H9 (cell line): ENCODE results near the gene MT1F. TPM values are rescaled to one million over a fixed set of nuclear protein-coding genes. Genes with fewer than 3 reads are reported as not detected.
A peak's percentile ranks its signal among the peaks of the same experiment; 100 is the strongest.

Source experiments
- DNase-seq: peaks from one replicate; pipeline ENCODE4 v3.0.0-alpha.2; 2017
- H2AFZ ChIP-seq: one replicate; pipeline ENCODE4 v1.6.1; 2013; ENCODE audit warnings: mild to moderate bottlenecking, low read length, control low read depth, moderate library complexity
- H2AK5ac ChIP-seq: 2 replicates; pipeline ENCODE4 v1.6.1; 2013; ENCODE audit warnings: low read length, control low read depth, mixed read lengths; ENCODE audit not compliant: insufficient read length
- H2BK120ac ChIP-seq: one replicate; pipeline ENCODE4 v1.6.1; 2013; ENCODE audit warnings: low read depth, mild to moderate bottlenecking, low read length, control low read depth, inconsistent platforms; ENCODE audit not compliant: poor library complexity, severe bottlenecking
- H2BK12ac ChIP-seq: 2 replicates; pipeline ENCODE4 v1.6.1; 2013; ENCODE audit warnings: low read length, control low read depth, mixed read lengths, low read depth; ENCODE audit not compliant: insufficient read length
- H2BK15ac ChIP-seq: 2 replicates; pipeline ENCODE4 v1.6.1; 2013; ENCODE audit warnings: low read depth, low read length, control low read depth
- H2BK20ac ChIP-seq: one replicate; pipeline ENCODE4 v1.6.1; 2013; ENCODE audit warnings: low read depth, mild to moderate bottlenecking, low read length, control low read depth, inconsistent platforms; ENCODE audit not compliant: poor library complexity, severe bottlenecking
- H2BK5ac ChIP-seq: 2 replicates; pipeline ENCODE4 v1.6.1; 2013; ENCODE audit warnings: low read length, control low read depth, mixed read lengths; ENCODE audit not compliant: insufficient read length
- H3K14ac ChIP-seq: 2 replicates; pipeline ENCODE4 v1.6.1; 2013; ENCODE audit warnings: low read length, control low read depth; ENCODE audit not compliant: insufficient read depth
- H3K18ac ChIP-seq: 2 replicates; pipeline ENCODE4 v1.6.1; 2013; ENCODE audit warnings: low read depth, mild to moderate bottlenecking, mixed read lengths, low read length, control low read depth; ENCODE audit not compliant: insufficient read length
- H3K23ac ChIP-seq: 2 replicates; pipeline ENCODE4 v1.6.1; 2013; ENCODE audit warnings: low read length, control low read depth, mixed read lengths, low read depth; ENCODE audit not compliant: insufficient read length
- H3K23me2 ChIP-seq: 2 replicates; pipeline ENCODE4 v1.6.1; 2013; ENCODE audit warnings: low read depth, mild to moderate bottlenecking, mixed read lengths, low read length, control low read depth; ENCODE audit not compliant: insufficient read length, poor library complexity, severe bottlenecking
- H3K27ac ChIP-seq: 2 replicates; pipeline ENCODE4 v1.5.1; 2013; ENCODE audit warnings: low read length, control low read depth, mixed read lengths, low read depth; ENCODE audit not compliant: insufficient read length
- H3K27me3 ChIP-seq: 2 replicates; pipeline ENCODE4 v1.6.1; 2013; ENCODE audit warnings: low read length, control low read depth, inconsistent platforms; ENCODE audit not compliant: insufficient read depth
- H3K4ac ChIP-seq: 2 replicates; pipeline ENCODE4 v1.6.1; 2013; ENCODE audit warnings: low read depth, mild to moderate bottlenecking, control low read depth, inconsistent platforms, low read length, moderate library complexity
- H3K4me1 ChIP-seq: 2 replicates; pipeline ENCODE4 v1.6.1; 2013; ENCODE audit warnings: low read length, control low read depth, inconsistent platforms; ENCODE audit not compliant: insufficient read depth
- H3K4me2 ChIP-seq: 2 replicates; pipeline ENCODE4 v1.6.1; 2013; ENCODE audit warnings: low read length, control low read depth, mixed read lengths; ENCODE audit not compliant: insufficient read length, insufficient read depth
- H3K56ac ChIP-seq: 2 replicates; pipeline ENCODE4 v1.6.1; 2013; ENCODE audit warnings: low read depth, mild to moderate bottlenecking, mixed read lengths, low read length, control low read depth; ENCODE audit not compliant: insufficient read length
- H3K79me1 ChIP-seq: 2 replicates; pipeline ENCODE4 v1.6.1; 2013; ENCODE audit warnings: low read depth, mild to moderate bottlenecking, moderate library complexity, low read length, control low read depth, inconsistent platforms; ENCODE audit not compliant: insufficient read depth, poor library complexity, severe bottlenecking
- H3K79me2 ChIP-seq: 2 replicates; pipeline ENCODE4 v1.6.1; 2013; ENCODE audit warnings: low read length, control low read depth, inconsistent platforms; ENCODE audit not compliant: insufficient read depth
- H3K9ac ChIP-seq: 2 replicates; pipeline ENCODE4 v1.6.1; 2013; ENCODE audit warnings: low read length, control low read depth, mixed read lengths; ENCODE audit not compliant: insufficient read length; ENCODE audit errors: extremely low read depth
- H3K9me3 ChIP-seq: one replicate; pipeline ENCODE4 v1.6.1; 2013; ENCODE audit warnings: low read depth, low read length, inconsistent platforms; ENCODE audit not compliant: control insufficient read depth
- H3T11ph ChIP-seq: one replicate; pipeline ENCODE4 v1.6.1; 2013; ENCODE audit warnings: mild to moderate bottlenecking, low read length, control low read depth, inconsistent platforms
- H4K20me1 ChIP-seq: one replicate; pipeline ENCODE4 v1.6.1; 2013; ENCODE audit not compliant: control insufficient read depth, insufficient read length, insufficient read depth
- H4K5ac ChIP-seq: 2 replicates; pipeline ENCODE4 v1.6.1; 2013; ENCODE audit warnings: low read depth, mild to moderate bottlenecking, mixed read lengths, low read length, control low read depth; ENCODE audit not compliant: insufficient read length
- H4K8ac ChIP-seq: replicated peaks from 2 replicates; pipeline ENCODE4 v1.6.1; 2013; ENCODE audit warnings: low read length, control low read depth, mixed read lengths, low read depth; ENCODE audit not compliant: insufficient read length
- H4K91ac ChIP-seq: 2 replicates; pipeline ENCODE4 v1.6.1; 2013; ENCODE audit warnings: low read depth, mild to moderate bottlenecking, moderate library complexity, mixed read lengths, low read length, control low read depth; ENCODE audit not compliant: insufficient read length
- H3K27ac Mint-ChIP-seq, 3 experiments: 2 replicates in 2 of 3; 3 replicates in 1 of 3; pipeline ENCODE4 v1.8.0; 2020 to 2021; ENCODE audit warnings: mixed read lengths in 3 of 3, mild to moderate bottlenecking in 1 of 3, moderate library complexity in 1 of 3
- H3K27me3 Mint-ChIP-seq: 2 replicates; pipeline ENCODE4 v1.8.0; 2021; ENCODE audit warnings: low read depth, mild to moderate bottlenecking, moderate library complexity, mixed read lengths
- H3K36me3 Mint-ChIP-seq, 3 experiments: 2 replicates in 2 of 3; 3 replicates in 1 of 3; pipeline ENCODE4 v1.8.0; 2020 to 2021; ENCODE audit warnings: low read depth in 3 of 3, mixed read lengths in 3 of 3; ENCODE audit not compliant: insufficient read depth in 1 of 3
- H3K4me1 Mint-ChIP-seq, 2 experiments: 2 replicates each; pipeline ENCODE4 v1.8.0; 2020; ENCODE audit warnings: mixed read lengths in 2 of 2
- H3K4me3 Mint-ChIP-seq, 2 experiments: 2 replicates in 1 of 2; 3 replicates in 1 of 2; pipeline ENCODE4 v1.8.0; 2020 to 2021; ENCODE audit warnings: mild to moderate bottlenecking in 2 of 2, mixed read lengths in 2 of 2, moderate library complexity in 1 of 2
- H3K9me3 Mint-ChIP-seq, 2 experiments: 2 replicates in 1 of 2; 3 replicates in 1 of 2; pipeline ENCODE4 v1.8.0; 2020; ENCODE audit warnings: mild to moderate bottlenecking in 2 of 2, mixed read lengths in 2 of 2, moderate library complexity in 1 of 2
- CTCF ChIP-seq: fragments of 200-600 bp; sonication (generic); conservative IDR thresholded peaks from 3 replicates; pipeline ENCODE4 v1.8.0; 2021; ENCODE audit warnings: antibody characterized with exemption, mild to moderate bottlenecking
- WGBS: extraction: QIAGEN DNeasy Blood & Tissue Kit; methylation state at CpG from one replicate; pipeline ENCODE4 v1.1.7; 2013; ENCODE audit warnings: missing lambda C conversion rate, low lambda C conversion rate, mixed read lengths; ENCODE audit not compliant: insufficient read length; ENCODE audit errors: extremely low coverage; 5-methylcytosine and 5-hydroxymethylcytosine counted together
- total RNA-seq: library from RNA; stranded (reverse); gene quantifications from 2 replicates; pipeline ENCODE4 v1.2.1, GENCODE V29; 2021

MT1F gene
- total RNA-seq, 1 experiment from 2014 or later, result 26.1 TPM

GRCh38 chr16:56637814-56638750, 19.7 kb upstream of the MT1F start, which contains the start of gene MT1A:
Gene MT1A, plus strand, starts transcription at chr16:56638666. Its CDS starts 73 bp downstream, at chr16:56638739.
- H2BK20ac ChIP-seq, result no peak within 1 kb of the TSS
- no peaks in the 10 kb centered on the region for H3K4me1 ChIP-seq
- TF ChIP-seq CTCF, result no peak
- H3K4me2 ChIP-seq, result peak within 1 kb of the TSS; percentile 68
- H4K8ac ChIP-seq, result no peak within 1 kb of the TSS
- H3K27me3 Mint-ChIP-seq, result peaks cover 99% of the 10 kb centered on the region
- H3K56ac ChIP-seq, result no peak within 1 kb of the TSS
- peaks cover 6% of the 10 kb centered on the region for H3K23me2 ChIP-seq
- H3K14ac ChIP-seq, result no peak within 1 kb of the TSS
- no peaks in the 10 kb centered on the region for H4K20me1 ChIP-seq
- H3K36me3 Mint-ChIP-seq, result no peaks in the 10 kb centered on the region; a peak in 1 of 7 replicates
- peaks cover 93% of the 10 kb centered on the region for H3K27me3 ChIP-seq
- no peak within 1 kb of the TSS for H3K4ac ChIP-seq
- H2AFZ ChIP-seq, result no peak within 1 kb of the TSS
- peaks cover 0 to 9% of the 10 kb centered on the region in 2 experiments; a peak in 2 of 5 replicates for H3K9me3 Mint-ChIP-seq
- no peak within 1 kb of the TSS for H2BK15ac ChIP-seq
- no peaks in the 10 kb centered on the region for H3K79me2 ChIP-seq
- no peak within 1 kb of the TSS for H3K23ac ChIP-seq
- no peak within 1 kb of the TSS for H2BK120ac ChIP-seq
- H3K9ac ChIP-seq, result no peak within 1 kb of the TSS
- no peak within 1 kb of the TSS for H4K5ac ChIP-seq
- DNase-seq, result peak; percentile 78
- no peak within 1 kb of the TSS for H3T11ph ChIP-seq
- H2AK5ac ChIP-seq, result no peak within 1 kb of the TSS
- no CpG with 5 or more reads among the region's 68 CpGs for WGBS
- H3K9me3 ChIP-seq, result no peaks in the 10 kb centered on the region
- no peak within 1 kb of the TSS for H2BK12ac ChIP-seq
- no peaks in the 10 kb centered on the region for H3K79me1 ChIP-seq
- no peak within 1 kb of the TSS for H2BK5ac ChIP-seq
- no peak within 1 kb of the TSS for H3K27ac ChIP-seq
- H3K27ac Mint-ChIP-seq, result peak within 1 kb of the TSS in 1 of 3 experiments; percentile 48; a peak in 1 of 7 replicates
- H4K91ac ChIP-seq, result no peak within 1 kb of the TSS
- peaks cover 16 to 35% of the 10 kb centered on the region in 2 experiments for H3K4me1 Mint-ChIP-seq
- H3K4me3 Mint-ChIP-seq, result peak within 1 kb of the TSS; percentile 56 to 81
- H3K18ac ChIP-seq, result no peak within 1 kb of the TSS
